Measurements from ENCODE around the gene PRSS50. TPM values are rescaled to one million over a fixed set of nuclear protein-coding genes. Genes with fewer than 3 reads are reported as not detected.

The PRSS50 gene
- total RNA-seq, 2 donors from 2014 or later = 0.14 to 0.80 TPM

DNA sequence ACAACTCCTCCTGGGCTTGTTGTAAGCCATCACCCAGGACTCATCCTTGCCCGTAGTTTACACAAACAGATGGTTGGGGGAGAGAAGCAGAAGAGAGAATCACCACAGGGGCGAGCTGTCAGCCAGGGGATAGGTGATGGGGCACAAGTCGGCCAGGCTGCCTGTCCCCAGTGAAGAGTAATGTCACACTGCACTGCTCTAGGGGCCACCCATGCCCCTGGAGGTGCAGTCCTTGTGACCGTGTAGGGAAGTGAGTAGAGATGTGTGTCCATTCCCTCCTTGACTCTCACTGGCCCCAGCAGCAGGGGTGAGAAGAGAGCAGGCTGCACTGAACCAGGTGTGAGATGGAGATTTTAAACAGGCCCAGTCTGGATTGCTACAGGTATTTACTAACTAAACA, 17.1 kb upstream of the PRSS50 start:
- Histone ChIP-seq H3K36me3 (no peaks in the 10 kb centered on the region), H3K27ac (no peak overlapping the region), H3K4me1 (replicated peaks) (no peaks in the 10 kb centered on the region), H3K9me3 (no peaks in the 10 kb centered on the region), H3K27me3 (replicated peaks; ENCODE audit: insufficient read depth) (no peaks in the 10 kb centered on the region), H3K4me3 (no peak overlapping the region)
- TF ChIP-seq, protein P1, sequence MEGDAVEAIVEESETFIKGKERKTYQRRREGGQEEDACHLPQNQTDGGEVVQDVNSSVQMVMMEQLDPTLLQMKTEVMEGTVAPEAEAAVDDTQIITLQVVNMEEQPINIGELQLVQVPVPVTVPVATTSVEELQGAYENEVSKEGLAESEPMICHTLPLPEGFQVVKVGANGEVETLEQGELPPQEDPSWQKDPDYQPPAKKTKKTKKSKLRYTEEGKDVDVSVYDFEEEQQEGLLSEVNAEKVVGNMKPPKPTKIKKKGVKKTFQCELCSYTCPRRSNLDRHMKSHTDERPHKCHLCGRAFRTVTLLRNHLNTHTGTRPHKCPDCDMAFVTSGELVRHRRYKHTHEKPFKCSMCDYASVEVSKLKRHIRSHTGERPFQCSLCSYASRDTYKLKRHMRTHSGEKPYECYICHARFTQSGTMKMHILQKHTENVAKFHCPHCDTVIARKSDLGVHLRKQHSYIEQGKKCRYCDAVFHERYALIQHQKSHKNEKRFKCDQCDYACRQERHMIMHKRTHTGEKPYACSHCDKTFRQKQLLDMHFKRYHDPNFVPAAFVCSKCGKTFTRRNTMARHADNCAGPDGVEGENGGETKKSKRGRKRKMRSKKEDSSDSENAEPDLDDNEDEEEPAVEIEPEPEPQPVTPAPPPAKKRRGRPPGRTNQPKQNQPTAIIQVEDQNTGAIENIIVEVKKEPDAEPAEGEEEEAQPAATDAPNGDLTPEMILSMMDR (IDR thresholded peaks at IDR 0.05) = no peak
- no peak for TF ChIP-seq POLR2A (IDR thresholded peaks at IDR 0.05)
- TF ChIP-seq POLR2AphosphoS5 (IDR thresholded peaks at IDR 0.05) = no peak
- intact Hi-C loops (cut with DNase I) = no loop called here
- DNase-seq (ENCODE audit: low spot score) = no peak
- 68% methylated on average over 4 of the region's 4 CpGs for WGBS

- Histone ChIP-seq H3K4me1 (replicated peaks) (no peaks in the 10 kb centered on the region), H3K4me3 (no peak overlapping the region), H3K27me3 (replicated peaks; ENCODE audit: insufficient read depth) (no peaks in the 10 kb centered on the region), H3K27ac (no peak overlapping the region), H3K36me3 (no peaks in the 10 kb centered on the region), H3K9me3 (no peaks in the 10 kb centered on the region)
- intact Hi-C loops (cut with DNase I) = no loop called here
- TF ChIP-seq, protein P1 (IDR thresholded peaks at IDR 0.05) = no peak
- no peak for DNase-seq (ENCODE audit: low spot score)
- WGBS = 86% methylated on average over 9 of the region's 9 CpGs
Measured at GRCh38 chr3:46733026-46733800, 15.5 kb upstream of the PRSS50 start.

DNA sequence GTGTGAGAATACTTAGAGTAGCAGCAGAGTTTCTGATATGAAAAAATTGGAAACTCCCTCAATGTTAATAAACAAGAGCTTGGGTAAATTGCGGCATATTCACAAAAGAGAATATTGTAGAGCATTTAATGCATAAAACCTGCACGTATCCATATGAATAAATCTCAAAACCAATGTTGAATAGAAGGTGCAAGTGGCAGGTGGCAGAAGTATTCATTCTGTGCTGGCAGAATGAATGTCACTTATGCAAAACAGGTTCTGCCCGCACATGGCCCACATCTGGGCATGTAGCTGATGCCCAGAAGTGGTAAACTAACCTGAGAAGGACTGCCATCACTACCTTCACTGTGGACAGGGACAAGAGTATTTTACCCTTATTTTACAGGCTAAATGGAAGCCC, 14.1 kb upstream of the PRSS50 start:
- WGBS = 71% methylated on average over 3 of the region's 3 CpGs
- Histone ChIP-seq H3K9me3 (no peaks in the 10 kb centered on the region), H3K4me1 (replicated peaks) (no peaks in the 10 kb centered on the region), H3K4me3 (no peak overlapping the region), H3K27ac (no peak overlapping the region), H3K36me3 (no peaks in the 10 kb centered on the region), H3K27me3 (replicated peaks; ENCODE audit: insufficient read depth) (no peaks in the 10 kb centered on the region)
- TF ChIP-seq POLR2A (IDR thresholded peaks at IDR 0.05) (no peak), POLR2AphosphoS5 (IDR thresholded peaks at IDR 0.05) (no peak)
- TF ChIP-seq, protein P1 (IDR thresholded peaks at IDR 0.05) = no peak
- DNase-seq (ENCODE audit: low spot score) = no peak
- intact Hi-C loops (cut with DNase I) = no loop called here

GRCh38 chr3:46730819-46731218, 13.2 kb upstream of the PRSS50 start:
- H3K4me1 ChIP-seq (replicated peaks) = no peaks in the 10 kb centered on the region
- DNase-seq (ENCODE audit: low spot score) = no peak
- H3K9me3 ChIP-seq = no peaks in the 10 kb centered on the region
- no peak overlapping the region for H3K27ac ChIP-seq
- no peaks in the 10 kb centered on the region for H3K36me3 ChIP-seq
- TF ChIP-seq POLR2A (IDR thresholded peaks at IDR 0.05) (no peak), POLR2AphosphoS5 (IDR thresholded peaks at IDR 0.05) (no peak)
- TF ChIP-seq, protein P1 (IDR thresholded peaks at IDR 0.05) = no peak
- intact Hi-C loops (cut with DNase I) = no loop called here
- H3K27me3 ChIP-seq (replicated peaks; ENCODE audit: insufficient read depth) = no peaks in the 10 kb centered on the region
- no peak overlapping the region for H3K4me3 ChIP-seq
- 69% methylated on average over 2 of the region's 2 CpGs for WGBS

GRCh38 chr3:46729038-46729437, 11.4 kb upstream of the PRSS50 start:
- Histone ChIP-seq H3K36me3 (no peaks in the 10 kb centered on the region), H3K4me1 (replicated peaks) (no peaks in the 10 kb centered on the region), H3K4me3 (no peak overlapping the region), H3K27ac (no peak overlapping the region), H3K9me3 (no peaks in the 10 kb centered on the region), H3K27me3 (replicated peaks; ENCODE audit: insufficient read depth) (no peaks in the 10 kb centered on the region)
- 88% methylated on average over 4 of the region's 4 CpGs for WGBS
- intact Hi-C loops (cut with DNase I) = no loop called here
- no peak for DNase-seq (ENCODE audit: low spot score)
- no peak for TF ChIP-seq POLR2AphosphoS5 (IDR thresholded peaks at IDR 0.05)
- TF ChIP-seq, protein P1 (IDR thresholded peaks at IDR 0.05) = no peak

All from prostate gland (tissue), 2 donors.